SU-DHL-6 (cell line): Measurements from ENCODE around the gene LAMA3.

Experiments
- EZH2phosphoT487 ChIP-seq: fragments of 200-600 bp; sonication (generic), shearing (Covaris generic); conservative IDR thresholded peaks from 2 replicates; pipeline ENCODE4 v1.6.1; 2018; ENCODE audit warnings: mild to moderate bottlenecking, antibody characterized with exemption, low read length, moderate library complexity, mixed read lengths
- TF ChIP-seq, protein P1 (sequence below): fragments of 200-600 bp; sonication (generic); IDR thresholded peaks from one replicate; pipeline ENCODE4 v1.5.1; 2017; ENCODE audit warnings: antibody characterized with exemption, mild to moderate bottlenecking, low read length, moderate library complexity; ENCODE audit not compliant: insufficient read depth, poor library complexity, severe bottlenecking

DNA sequence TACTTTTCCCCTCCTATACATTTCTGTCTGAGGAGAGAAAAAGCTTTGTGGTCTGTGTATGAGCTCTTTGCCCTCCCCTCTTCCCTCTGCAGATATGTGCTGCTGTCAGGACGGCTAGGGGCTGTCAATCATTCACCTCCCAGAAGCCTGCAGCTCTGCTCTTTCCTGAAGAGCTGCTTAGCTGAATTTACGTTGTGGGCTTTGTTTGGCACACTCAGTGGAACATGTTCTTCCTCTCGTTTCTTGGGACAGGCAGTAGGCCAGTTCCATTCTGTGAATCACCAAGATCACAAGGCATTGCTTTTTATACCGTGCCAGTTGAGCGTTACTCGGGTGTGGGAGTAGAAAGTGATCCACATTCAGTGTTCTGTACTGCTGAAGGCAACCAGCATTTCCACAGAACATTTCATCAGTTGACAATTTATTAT, 136.7 kb downstream of the LAMA3 start:
- TF ChIP-seq, protein P1, sequence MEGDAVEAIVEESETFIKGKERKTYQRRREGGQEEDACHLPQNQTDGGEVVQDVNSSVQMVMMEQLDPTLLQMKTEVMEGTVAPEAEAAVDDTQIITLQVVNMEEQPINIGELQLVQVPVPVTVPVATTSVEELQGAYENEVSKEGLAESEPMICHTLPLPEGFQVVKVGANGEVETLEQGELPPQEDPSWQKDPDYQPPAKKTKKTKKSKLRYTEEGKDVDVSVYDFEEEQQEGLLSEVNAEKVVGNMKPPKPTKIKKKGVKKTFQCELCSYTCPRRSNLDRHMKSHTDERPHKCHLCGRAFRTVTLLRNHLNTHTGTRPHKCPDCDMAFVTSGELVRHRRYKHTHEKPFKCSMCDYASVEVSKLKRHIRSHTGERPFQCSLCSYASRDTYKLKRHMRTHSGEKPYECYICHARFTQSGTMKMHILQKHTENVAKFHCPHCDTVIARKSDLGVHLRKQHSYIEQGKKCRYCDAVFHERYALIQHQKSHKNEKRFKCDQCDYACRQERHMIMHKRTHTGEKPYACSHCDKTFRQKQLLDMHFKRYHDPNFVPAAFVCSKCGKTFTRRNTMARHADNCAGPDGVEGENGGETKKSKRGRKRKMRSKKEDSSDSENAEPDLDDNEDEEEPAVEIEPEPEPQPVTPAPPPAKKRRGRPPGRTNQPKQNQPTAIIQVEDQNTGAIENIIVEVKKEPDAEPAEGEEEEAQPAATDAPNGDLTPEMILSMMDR, result no peak
- TF ChIP-seq EZH2phosphoT487, result no peak
